Vagina (tissue), 2 donors: ENCODE results near the gene RPTOR.
"Not testable (repeated sequence)": the region's sequence is repeated elsewhere in the genome, so short reads cannot be mapped to it uniquely, and the experiment has no call there.

Experiments used
- POLR2AphosphoS5 ChIP-seq, 2 donors: sonication (generic); formaldehyde crosslinking; IDR thresholded peaks; one replicate each; pipeline ENCODE4 v1.9.0; 2017; ENCODE audit warnings: antibody characterized with exemption in 2 of 2, mild to moderate bottlenecking in 2 of 2, low read depth in 1 of 2; ENCODE audit not compliant: insufficient read depth in 1 of 2
- TF ChIP-seq, protein P1 (sequence below), 3 experiments: fragments of 450-650 bp in 2 of 3; fragments of 200-600 bp in 1 of 3; sonication (generic) in 1 of 3; IDR thresholded peaks; one replicate each; pipeline ENCODE4 v1.5.1; 2017 to 2019; ENCODE audit warnings: antibody characterized with exemption in 3 of 3, mild to moderate bottlenecking in 2 of 3, moderate library complexity in 2 of 3

DNA sequence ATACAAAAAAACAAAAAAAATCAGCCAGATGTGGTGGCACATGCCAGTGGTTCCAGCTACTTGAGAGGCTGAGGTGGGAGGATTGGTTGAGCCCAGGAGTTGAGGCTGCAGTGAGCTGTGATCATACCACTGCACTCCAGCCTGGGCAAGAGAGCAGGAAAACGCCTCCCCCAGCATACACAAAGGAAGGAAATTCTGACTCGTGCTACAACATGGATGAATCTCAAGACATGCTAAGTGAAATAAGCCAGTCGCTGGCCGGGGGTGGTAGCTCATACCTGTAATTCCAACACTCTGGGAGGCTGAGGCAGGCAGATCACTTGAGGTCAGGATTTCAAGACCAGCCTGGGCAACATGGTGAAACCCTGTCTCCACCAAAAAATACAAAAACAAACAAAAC is 37.5 kb upstream of the RPTOR start:
- TF ChIP-seq, protein P1, sequence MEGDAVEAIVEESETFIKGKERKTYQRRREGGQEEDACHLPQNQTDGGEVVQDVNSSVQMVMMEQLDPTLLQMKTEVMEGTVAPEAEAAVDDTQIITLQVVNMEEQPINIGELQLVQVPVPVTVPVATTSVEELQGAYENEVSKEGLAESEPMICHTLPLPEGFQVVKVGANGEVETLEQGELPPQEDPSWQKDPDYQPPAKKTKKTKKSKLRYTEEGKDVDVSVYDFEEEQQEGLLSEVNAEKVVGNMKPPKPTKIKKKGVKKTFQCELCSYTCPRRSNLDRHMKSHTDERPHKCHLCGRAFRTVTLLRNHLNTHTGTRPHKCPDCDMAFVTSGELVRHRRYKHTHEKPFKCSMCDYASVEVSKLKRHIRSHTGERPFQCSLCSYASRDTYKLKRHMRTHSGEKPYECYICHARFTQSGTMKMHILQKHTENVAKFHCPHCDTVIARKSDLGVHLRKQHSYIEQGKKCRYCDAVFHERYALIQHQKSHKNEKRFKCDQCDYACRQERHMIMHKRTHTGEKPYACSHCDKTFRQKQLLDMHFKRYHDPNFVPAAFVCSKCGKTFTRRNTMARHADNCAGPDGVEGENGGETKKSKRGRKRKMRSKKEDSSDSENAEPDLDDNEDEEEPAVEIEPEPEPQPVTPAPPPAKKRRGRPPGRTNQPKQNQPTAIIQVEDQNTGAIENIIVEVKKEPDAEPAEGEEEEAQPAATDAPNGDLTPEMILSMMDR (IDR thresholded peaks at IDR 0.05), result not testable (repeated sequence)
- TF ChIP-seq POLR2AphosphoS5 (IDR thresholded peaks at IDR 0.05; ENCODE audit: insufficient read depth in 1 of 2, low read depth in 1 of 2), result not testable (repeated sequence)
